A375 (cell line): Measurements from ENCODE around the gene NEDD4. TPM values are rescaled to one million over a fixed set of nuclear protein-coding genes. Genes with fewer than 3 reads are reported as not detected.

Experiments
- small RNA-seq: library from RNA; depleted of rRNA; stranded (forward); fragments of <200 nt; gene quantifications from one replicate; pipeline ENCODE3, GENCODE V24; 2014
- total RNA-seq: library from RNA; depleted of rRNA; stranded (reverse); fragments of >200 nt; shearing (Covaris generic); gene quantifications from 2 replicates; pipeline ENCODE4 v1.2.3, GENCODE V29; 2014; rRNA removed

The NEDD4 gene
- total RNA-seq: 34.7 and 38.7 TPM in 2 replicates

GRCh38 chr15:55993111-55993803 lies at the start of gene NEDD4:
NEDD4 (minus strand) TSS chr15:55993612; CDS start chr15:55993555, 57 bp downstream.

Small RNA genes within 50 kb of the gene (small RNA-seq; reads per million reads assigned to genes)
- gene RN7SL568P: not detected
